Measurements from ENCODE around the gene TLL2.

Gene TLL2

DNA sequence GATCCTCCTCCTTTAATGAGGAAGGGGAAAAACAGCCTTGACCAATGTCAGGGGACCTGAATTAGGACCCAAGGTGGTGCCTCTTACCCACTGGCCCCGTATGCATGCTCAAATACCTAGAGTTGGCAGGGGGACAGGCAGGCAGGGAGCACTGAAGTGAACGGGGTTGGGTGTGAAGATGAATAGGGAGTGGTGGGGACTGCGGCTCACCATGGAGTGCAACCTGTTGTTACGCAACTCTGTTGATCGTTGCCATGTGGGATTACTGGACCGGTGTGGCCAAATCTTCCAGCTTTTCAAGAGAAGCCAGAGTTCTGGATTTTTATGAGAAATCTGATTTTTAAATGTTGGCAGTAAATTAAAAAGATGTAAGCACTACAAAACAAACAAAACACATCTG lies 48.1 kb downstream of the TLL2 start:
- Histone ChIP-seq H3K9me3 (replicated peaks; ENCODE audit: insufficient read depth, low read length) (no peaks in the 10 kb centered on the region), H3K27me3 (replicated peaks; ENCODE audit: insufficient read depth, low read length) (no peaks in the 10 kb centered on the region), H3K36me3 (replicated peaks; ENCODE audit: insufficient read depth, low read length) (no peaks in the 10 kb centered on the region), H3K4me2 (ENCODE audit: low read depth, low read length) (no peak overlapping the region), H3K4me1 (ENCODE audit: low read length) (no peaks in the 10 kb centered on the region), H3K4me3 (ENCODE audit: low read length) (no peak overlapping the region), H2AFZ (ENCODE audit: low read length) (no peak overlapping the region), H3F3A (ENCODE audit: insufficient read depth, low read length) (no peaks in the 10 kb centered on the region), H4K20me1 (ENCODE audit: insufficient read depth, low read length) (no peaks in the 10 kb centered on the region), H3K79me2 (ENCODE audit: low read length) (no peaks in the 10 kb centered on the region), H3K9me2 (replicated peaks; ENCODE audit: insufficient read depth, low read length) (no peaks in the 10 kb centered on the region), H3K27ac (ENCODE audit: low read length) (no peak overlapping the region), H3K9ac (ENCODE audit: low read length) (no peak overlapping the region)
- DNase-seq = no peak
- TF ChIP-seq EZH2 (optimal IDR thresholded peaks at IDR 0.05; ENCODE audit: low read depth, low read length) = no peak

DNA sequence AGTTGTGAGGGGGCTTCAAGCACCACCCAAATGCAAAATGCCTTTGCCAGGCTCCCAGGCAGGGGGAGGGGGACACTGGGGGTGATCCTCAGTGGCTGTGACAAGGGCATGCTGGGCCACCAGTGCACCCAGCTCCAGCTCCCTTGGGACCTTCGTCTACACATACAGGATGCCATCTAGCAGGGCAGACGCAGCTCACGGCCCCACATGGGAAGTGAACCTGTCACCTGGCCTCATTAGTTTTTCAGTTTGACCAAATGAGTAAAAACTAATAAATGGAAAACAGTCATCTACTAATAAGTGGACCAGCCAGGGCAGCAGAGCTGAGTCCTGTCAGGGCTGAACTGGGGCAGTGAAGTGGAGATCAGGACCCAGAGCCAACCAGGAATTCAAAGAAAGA lies 50.2 kb downstream of the TLL2 start:
- H3K27me3 ChIP-seq (replicated peaks; ENCODE audit: insufficient read depth, low read length) = no peaks in the 10 kb centered on the region

GRCh38 chr10:96462606-96463151 lies 51.0 kb downstream of the TLL2 start:
- Histone ChIP-seq H2AFZ (ENCODE audit: low read length) (no peak overlapping the region), H3F3A (ENCODE audit: insufficient read depth, low read length) (no peaks in the 10 kb centered on the region), H3K9ac (ENCODE audit: low read length) (no peak overlapping the region), H4K20me1 (ENCODE audit: insufficient read depth, low read length) (no peaks in the 10 kb centered on the region), H3K9me2 (replicated peaks; ENCODE audit: insufficient read depth, low read length) (no peaks in the 10 kb centered on the region), H3K4me1 (ENCODE audit: low read length) (no peaks in the 10 kb centered on the region), H3K27me3 (replicated peaks; ENCODE audit: insufficient read depth, low read length) (no peaks in the 10 kb centered on the region), H3K9me3 (replicated peaks; ENCODE audit: insufficient read depth, low read length) (no peaks in the 10 kb centered on the region), H3K27ac (ENCODE audit: low read length) (no peak overlapping the region), H3K79me2 (ENCODE audit: low read length) (no peaks in the 10 kb centered on the region), H3K4me3 (ENCODE audit: low read length) (no peak overlapping the region), H3K4me2 (ENCODE audit: low read depth, low read length) (no peak overlapping the region), H3K36me3 (replicated peaks; ENCODE audit: insufficient read depth, low read length) (no peaks in the 10 kb centered on the region)
- TF ChIP-seq EZH2phosphoT487 (IDR thresholded peaks at IDR 0.05; ENCODE audit: low read length) (no peak), CTCF (IDR thresholded peaks at IDR 0.05; ENCODE audit: low read length) (no peak), EZH2 (optimal IDR thresholded peaks at IDR 0.05; ENCODE audit: low read depth, low read length) (no peak)
- no peak for DNase-seq

More for the DNA sequence above, 50.2 kb downstream of the TLL2 start:
- Histone ChIP-seq H3K4me3 (ENCODE audit: low read length) (no peak overlapping the region), H3K36me3 (replicated peaks; ENCODE audit: insufficient read depth, low read length) (no peaks in the 10 kb centered on the region), H3K27ac (ENCODE audit: low read length) (no peak overlapping the region), H3K4me1 (ENCODE audit: low read length) (no peaks in the 10 kb centered on the region), H3K79me2 (ENCODE audit: low read length) (no peaks in the 10 kb centered on the region), H2AFZ (ENCODE audit: low read length) (no peak overlapping the region), H4K20me1 (ENCODE audit: insufficient read depth, low read length) (no peaks in the 10 kb centered on the region), H3K9me3 (replicated peaks; ENCODE audit: insufficient read depth, low read length) (no peaks in the 10 kb centered on the region), H3K9me2 (replicated peaks; ENCODE audit: insufficient read depth, low read length) (no peaks in the 10 kb centered on the region), H3F3A (ENCODE audit: insufficient read depth, low read length) (no peaks in the 10 kb centered on the region), H3K9ac (ENCODE audit: low read length) (no peak overlapping the region), H3K4me2 (ENCODE audit: low read depth, low read length) (no peak overlapping the region)
- DNase-seq = no peak
- TF ChIP-seq EZH2phosphoT487 (IDR thresholded peaks at IDR 0.05; ENCODE audit: low read length) (no peak), EZH2 (optimal IDR thresholded peaks at IDR 0.05; ENCODE audit: low read depth, low read length) (no peak), CTCF (IDR thresholded peaks at IDR 0.05; ENCODE audit: low read length) (no peak)

DNA sequence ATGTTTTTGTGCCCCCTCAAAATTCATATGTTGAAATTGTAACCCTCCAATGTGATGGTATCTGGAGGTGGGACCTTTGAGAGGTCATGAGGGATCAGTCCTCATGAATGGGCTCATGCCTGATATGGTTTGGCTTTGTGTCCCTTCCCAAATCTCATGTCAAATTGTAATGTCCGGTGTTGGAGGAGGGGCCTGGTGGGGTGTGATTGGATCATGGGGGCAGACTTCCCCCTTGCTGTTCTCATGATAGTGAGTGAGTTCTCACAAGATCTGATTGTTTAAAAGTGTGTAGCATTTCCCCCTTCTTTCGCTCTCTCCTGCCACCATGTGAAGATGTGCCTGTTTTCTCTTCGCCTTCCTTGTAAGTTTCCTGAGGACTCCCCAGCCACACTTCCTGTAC lies 53.4 kb downstream of the TLL2 start:
- Histone ChIP-seq H3K79me2 (ENCODE audit: low read length) (no peaks in the 10 kb centered on the region), H3K4me2 (ENCODE audit: low read depth, low read length) (no peak overlapping the region), H3K27me3 (replicated peaks; ENCODE audit: insufficient read depth, low read length) (no peaks in the 10 kb centered on the region), H3K36me3 (replicated peaks; ENCODE audit: insufficient read depth, low read length) (no peaks in the 10 kb centered on the region), H3K4me3 (ENCODE audit: low read length) (no peak overlapping the region), H4K20me1 (ENCODE audit: insufficient read depth, low read length) (no peaks in the 10 kb centered on the region), H3K4me1 (ENCODE audit: low read length) (no peaks in the 10 kb centered on the region), H3K27ac (ENCODE audit: low read length) (no peak overlapping the region), H3K9me2 (replicated peaks; ENCODE audit: insufficient read depth, low read length) (no peaks in the 10 kb centered on the region), H2AFZ (ENCODE audit: low read length) (no peak overlapping the region), H3K9ac (ENCODE audit: low read length) (no peak overlapping the region), H3F3A (ENCODE audit: insufficient read depth, low read length) (no peaks in the 10 kb centered on the region), H3K9me3 (replicated peaks; ENCODE audit: insufficient read depth, low read length) (no peaks in the 10 kb centered on the region)
- TF ChIP-seq EZH2 (optimal IDR thresholded peaks at IDR 0.05; ENCODE audit: low read depth, low read length) = no peak
- no peak for TF ChIP-seq CTCF (IDR thresholded peaks at IDR 0.05; ENCODE audit: low read length)
- DNase-seq = no peak
